PC-3 (cell line): ENCODE results near the gene SDK1. TPM values are rescaled to one million over a fixed set of nuclear protein-coding genes. Genes with fewer than 3 reads are reported as not detected.

Experiments
- ATAC-seq: fragments of 200-7000 bp; cut with Tn5 transposase; 2 replicates; pipeline ENCODE4 v1.9.1; 2020; ENCODE audit warnings: mild to moderate bottlenecking, moderate library complexity
- BruUV-seq: library from RNA; stranded (reverse); fragments of 400-500 nt; replicated peaks from 2 replicates; lab custom pipeline; 2021; lab: Mats Ljungman, UMichigan
- CTCF ChIA-PET: fragments of 300-600 bp; sonication (Branson Sonifier 250); formaldehyde crosslinking; loops from one replicate; lab custom pipeline; 2022; ENCODE audit warnings: antibody characterized with exemption; lab: Charles Lee
- POLR2A ChIA-PET: fragments of 300-600 bp; sonication (Branson Sonifier 250); formaldehyde crosslinking; loops from one replicate; lab custom pipeline; 2022; ENCODE audit warnings: antibody characterized with exemption; ENCODE audit not compliant: unreplicated experiment; lab: Charles Lee
- DNase-seq: peaks from one replicate; pipeline ENCODE4 v3.0.0-alpha.2; 2015
- H2AFZ ChIP-seq: fragments of 300-600 bp; sonication (generic); 2 replicates; pipeline ENCODE4 v1.6.0; 2016; ENCODE audit warnings: antibody characterized with exemption, low read length
- H3F3A ChIP-seq: fragments of 300-600 bp; sonication (generic); one replicate; pipeline ENCODE4 v1.6.0; 2017; ENCODE audit warnings: antibody characterized with exemption, low read length, control low read depth, mild to moderate bottlenecking; ENCODE audit not compliant: unreplicated experiment
- H3K27ac ChIP-seq: fragments of 300-600 bp; sonication (generic); 2 replicates; pipeline ENCODE4 v1.5.1; 2016; ENCODE audit warnings: mild to moderate bottlenecking, low read length
- H3K27me3 ChIP-seq: fragments of 300-600 bp; sonication (generic); 2 replicates; pipeline ENCODE4 v1.6.1; 2016; ENCODE audit warnings: low read length, mixed read lengths
- H3K36me3 ChIP-seq: fragments of 300-600 bp; sonication (generic); 2 replicates; pipeline ENCODE4 v1.6.1; 2016; ENCODE audit warnings: low read depth, mixed run types, low read length, mixed read lengths
- H3K4me1 ChIP-seq: fragments of 300-600 bp; sonication (generic); 2 replicates; pipeline ENCODE4 v1.5.1; 2016; ENCODE audit warnings: low read length; ENCODE audit not compliant: insufficient read depth
- H3K4me2 ChIP-seq: fragments of 300-600 bp; sonication (generic); 2 replicates; pipeline ENCODE4 v1.6.0; 2016; ENCODE audit warnings: low read length
- H3K4me3 ChIP-seq: fragments of 300-600 bp; sonication (generic); 2 replicates; pipeline ENCODE4 v1.5.1; 2016; ENCODE audit warnings: mild to moderate bottlenecking, low read length, mixed read lengths
- H3K79me2 ChIP-seq: fragments of 300-600 bp; sonication (generic); 2 replicates; pipeline ENCODE4 v1.6.1; 2017; ENCODE audit warnings: low read length, mixed read lengths
- H3K9ac ChIP-seq: fragments of 300-600 bp; sonication (generic); 2 replicates; pipeline ENCODE4 v1.6.0; 2016; ENCODE audit warnings: mild to moderate bottlenecking, low read length
- H3K9me2 ChIP-seq: fragments of 300-600 bp; sonication (generic); replicated peaks from 2 replicates; pipeline ENCODE4 v1.6.1; 2016; ENCODE audit warnings: mixed run types, low read length, mixed read lengths
- H3K9me3 ChIP-seq: fragments of 300-600 bp; sonication (generic); 2 replicates; pipeline ENCODE4 v1.6.1; 2016; ENCODE audit warnings: low read length, mixed read lengths
- H4K20me1 ChIP-seq: fragments of 300-600 bp; sonication (generic); 2 replicates; pipeline ENCODE4 v1.6.1; 2016; ENCODE audit warnings: low read length, mixed read lengths
- EZH2 ChIP-seq: fragments of 300-600 bp; sonication (generic); IDR thresholded peaks from one replicate; pipeline ENCODE4 v1.6.1; 2017; ENCODE audit warnings: antibody characterized with exemption, mild to moderate bottlenecking, low read length; ENCODE audit not compliant: unreplicated experiment
- EZH2phosphoT487 ChIP-seq: fragments of 300-600 bp; sonication (generic); IDR thresholded peaks from 2 replicates; pipeline ENCODE4 v1.6.1; 2018; ENCODE audit warnings: mild to moderate bottlenecking, antibody characterized with exemption, low read length, borderline replicate concordance
- intact Hi-C: fragments of 100-400 bp; cut with micrococcal nuclease; formaldehyde crosslinking; loops from 2 replicates; pipeline ENCODE4 v1.9.0; 2023
- total RNA-seq: library from RNA; depleted of rRNA; stranded (reverse); fragments of >200 nt; gene quantifications from 2 replicates; pipeline ENCODE4 v1.2.3, GENCODE V29; 2014
- TF ChIP-seq, protein P1 (sequence below): fragments of 300-600 bp; sonication (generic); conservative IDR thresholded peaks from 2 replicates; pipeline ENCODE4 v1.5.1; 2017; ENCODE audit warnings: antibody characterized with exemption, low read depth, mild to moderate bottlenecking, low read length

SDK1 gene
- total RNA-seq, 1 experiment from 2014 or later: 2.8 TPM

DNA sequence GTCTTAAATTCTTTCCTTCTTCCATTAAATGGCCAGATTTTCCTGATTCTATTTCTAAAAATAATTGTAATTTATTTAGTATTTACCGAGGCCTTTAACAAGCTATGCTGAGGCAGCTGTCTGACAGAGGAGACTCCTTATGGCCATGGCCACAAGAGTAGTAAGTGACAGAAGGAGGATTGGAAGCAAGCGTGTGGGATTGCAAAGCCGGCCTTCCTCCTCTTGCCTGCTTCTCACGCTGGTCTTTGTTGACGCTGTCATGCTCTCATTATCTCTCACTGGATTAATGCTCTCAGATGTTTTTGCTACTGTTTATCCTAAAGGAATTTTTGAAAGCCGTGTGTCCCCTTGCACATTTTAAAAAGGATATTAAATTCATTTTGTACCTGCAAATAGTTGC is 546.3 kb downstream of the SDK1 start:
- DNase-seq (no peak), ATAC-seq (no peak)
- Histone ChIP-seq H3K9me2 (no peaks in the 10 kb centered on the region), H3F3A (no peaks in the 10 kb centered on the region), H3K4me3 (no peak overlapping the region), H3K4me2 (no peak overlapping the region), H3K9me3 (no peaks in the 10 kb centered on the region), H3K27me3 (no peaks in the 10 kb centered on the region), H3K79me2 (no peaks in the 10 kb centered on the region), H3K4me1 (no peaks in the 10 kb centered on the region), H2AFZ (no peak overlapping the region), H4K20me1 (no peaks in the 10 kb centered on the region), H3K27ac (no peak overlapping the region), H3K9ac (no peak overlapping the region), H3K36me3 (no peaks in the 10 kb centered on the region)
- intact Hi-C loops: no loop called here
- TF ChIP-seq EZH2phosphoT487: no peak
- POLR2A ChIA-PET: no interaction called here
- BruUV-seq: no TSS peak
- CTCF ChIA-PET: no interaction called here

DNA sequence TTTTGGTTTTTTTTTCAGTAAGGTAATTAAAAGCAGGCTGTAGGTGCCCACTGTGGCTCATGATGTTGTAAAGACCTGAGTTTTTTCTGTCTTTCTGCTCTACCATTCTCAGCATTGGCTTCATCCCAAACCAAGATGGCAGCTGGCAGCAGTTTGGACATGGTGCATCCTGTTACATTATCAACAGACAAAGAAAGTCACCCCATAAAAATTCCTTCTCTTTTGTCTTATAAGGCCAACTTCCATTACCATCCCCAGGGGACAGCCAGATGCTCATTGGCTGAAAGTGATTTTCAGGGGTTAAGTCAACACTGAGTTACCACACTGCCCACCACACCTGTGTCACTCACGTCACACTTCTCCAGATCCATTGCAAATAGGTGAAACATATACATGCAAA is 558.4 kb downstream of the SDK1 start:
- no TSS peak for BruUV-seq
- Histone ChIP-seq H3K4me2 (no peak overlapping the region), H4K20me1 (no peaks in the 10 kb centered on the region), H3F3A (no peaks in the 10 kb centered on the region), H3K9me2 (no peaks in the 10 kb centered on the region), H3K9me3 (no peaks in the 10 kb centered on the region), H3K27me3 (no peaks in the 10 kb centered on the region), H3K79me2 (no peaks in the 10 kb centered on the region), H3K27ac (no peak overlapping the region), H3K4me1 (no peaks in the 10 kb centered on the region), H3K36me3 (no peaks in the 10 kb centered on the region), H2AFZ (no peak overlapping the region), H3K9ac (no peak overlapping the region), H3K4me3 (no peak overlapping the region)
- intact Hi-C loops: no loop called here
- TF ChIP-seq, protein P1, sequence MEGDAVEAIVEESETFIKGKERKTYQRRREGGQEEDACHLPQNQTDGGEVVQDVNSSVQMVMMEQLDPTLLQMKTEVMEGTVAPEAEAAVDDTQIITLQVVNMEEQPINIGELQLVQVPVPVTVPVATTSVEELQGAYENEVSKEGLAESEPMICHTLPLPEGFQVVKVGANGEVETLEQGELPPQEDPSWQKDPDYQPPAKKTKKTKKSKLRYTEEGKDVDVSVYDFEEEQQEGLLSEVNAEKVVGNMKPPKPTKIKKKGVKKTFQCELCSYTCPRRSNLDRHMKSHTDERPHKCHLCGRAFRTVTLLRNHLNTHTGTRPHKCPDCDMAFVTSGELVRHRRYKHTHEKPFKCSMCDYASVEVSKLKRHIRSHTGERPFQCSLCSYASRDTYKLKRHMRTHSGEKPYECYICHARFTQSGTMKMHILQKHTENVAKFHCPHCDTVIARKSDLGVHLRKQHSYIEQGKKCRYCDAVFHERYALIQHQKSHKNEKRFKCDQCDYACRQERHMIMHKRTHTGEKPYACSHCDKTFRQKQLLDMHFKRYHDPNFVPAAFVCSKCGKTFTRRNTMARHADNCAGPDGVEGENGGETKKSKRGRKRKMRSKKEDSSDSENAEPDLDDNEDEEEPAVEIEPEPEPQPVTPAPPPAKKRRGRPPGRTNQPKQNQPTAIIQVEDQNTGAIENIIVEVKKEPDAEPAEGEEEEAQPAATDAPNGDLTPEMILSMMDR: no peak
- TF ChIP-seq EZH2phosphoT487 (no peak), EZH2 (no peak)
- ATAC-seq (no peak), DNase-seq (no peak)
- ChIA-PET POLR2A (no interaction called here), CTCF (no interaction called here)

DNA sequence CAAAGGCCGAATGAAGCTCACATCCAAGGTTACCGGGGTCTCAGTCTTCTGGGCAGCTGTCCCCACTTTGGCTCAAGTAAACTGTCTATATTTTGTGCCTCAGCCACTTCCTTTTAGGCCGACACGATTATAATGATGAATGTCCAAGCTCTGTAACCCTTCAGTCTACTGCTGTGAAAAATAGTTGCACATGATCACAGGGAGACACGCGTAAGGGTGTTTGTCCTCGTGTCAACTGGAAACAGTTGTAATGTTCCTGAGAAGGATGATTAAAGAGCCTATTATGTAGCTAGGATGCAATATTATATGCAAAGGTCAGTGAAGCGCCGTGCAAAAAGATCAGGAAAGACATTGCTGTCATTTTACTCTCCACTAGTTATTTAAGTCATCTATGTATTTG is 559.9 kb downstream of the SDK1 start:
- H3K4me3 ChIP-seq: no peak overlapping the region
- no peak overlapping the region for H3K27ac ChIP-seq
- no peak overlapping the region for H2AFZ ChIP-seq
- H3K36me3 ChIP-seq: no peaks in the 10 kb centered on the region
- no peak overlapping the region for H3K9ac ChIP-seq
- ChIA-PET CTCF (no interaction called here), POLR2A (no interaction called here)
- no peak for DNase-seq
- H4K20me1 ChIP-seq: no peaks in the 10 kb centered on the region
- no peaks in the 10 kb centered on the region for H3F3A ChIP-seq
- H3K27me3 ChIP-seq: no peaks in the 10 kb centered on the region
- no peak for TF ChIP-seq EZH2phosphoT487
- TF ChIP-seq EZH2: no peak
- TF ChIP-seq, protein P1: no peak
- H3K79me2 ChIP-seq: no peaks in the 10 kb centered on the region
- no peaks in the 10 kb centered on the region for H3K9me3 ChIP-seq
- H3K4me1 ChIP-seq: no peaks in the 10 kb centered on the region
- no peak for ATAC-seq
- intact Hi-C loops: no loop called here
- no peak overlapping the region for H3K4me2 ChIP-seq
- no peaks in the 10 kb centered on the region for H3K9me2 ChIP-seq
- BruUV-seq: no TSS peak
